AG20443 (cell line): ENCODE results near the gene LRRC75A.
A peak's percentile ranks its signal among the peaks of the same experiment; 100 is the strongest.
"Not testable (repeated sequence)": the region's sequence is repeated elsewhere in the genome, so short reads cannot be mapped to it uniquely, and the experiment has no call there.

Experiments used
- DNase-seq: peaks from one replicate; pipeline ENCODE4 v3.0.0; 2012; ENCODE audit warnings: low spot score, mixed read lengths

LRRC75A gene

DNA sequence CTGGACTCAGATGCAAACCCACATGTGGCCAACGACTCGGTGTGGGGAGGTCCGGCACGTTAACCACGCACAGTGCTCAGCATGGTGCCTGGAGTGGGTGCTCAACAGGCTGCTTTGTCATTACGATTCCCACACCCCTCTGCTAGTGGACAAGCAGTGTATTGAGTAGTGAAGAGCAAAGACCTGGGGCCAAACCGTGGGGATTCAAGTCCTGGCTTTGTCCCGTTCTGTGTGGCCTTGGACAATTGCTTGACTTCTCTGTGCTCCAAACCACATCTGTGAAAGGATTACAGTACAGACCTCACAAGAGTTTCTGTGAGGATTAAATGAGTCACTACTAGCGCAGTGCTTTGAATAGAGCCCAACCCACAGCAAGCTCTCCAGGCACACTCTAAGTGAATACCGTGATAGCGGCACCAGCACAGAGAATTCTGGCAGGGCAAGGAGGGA, 42.8 kb downstream of the LRRC75A start:
- peak; percentile 71 for DNase-seq

DNA sequence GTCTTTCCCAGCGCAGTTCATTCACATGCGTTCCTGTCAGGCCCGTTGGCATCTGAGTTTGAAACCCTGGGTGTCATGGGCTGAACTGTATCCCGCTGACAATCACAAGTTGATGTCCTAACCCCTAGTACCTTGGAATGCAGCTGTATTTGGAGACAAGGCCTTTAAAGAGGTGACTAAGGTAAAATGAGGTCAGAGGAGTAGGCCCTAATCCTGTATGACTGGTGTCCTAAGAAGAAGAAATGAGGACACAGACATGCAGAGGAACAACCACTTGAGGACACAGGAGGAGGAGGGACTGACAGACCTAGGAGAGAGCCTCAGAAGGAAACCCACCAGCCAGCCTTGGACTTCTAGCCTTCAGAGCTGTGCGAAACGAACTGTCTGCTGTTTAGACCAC, 43.5 kb downstream of the LRRC75A start:
- no peak for DNase-seq

DNA sequence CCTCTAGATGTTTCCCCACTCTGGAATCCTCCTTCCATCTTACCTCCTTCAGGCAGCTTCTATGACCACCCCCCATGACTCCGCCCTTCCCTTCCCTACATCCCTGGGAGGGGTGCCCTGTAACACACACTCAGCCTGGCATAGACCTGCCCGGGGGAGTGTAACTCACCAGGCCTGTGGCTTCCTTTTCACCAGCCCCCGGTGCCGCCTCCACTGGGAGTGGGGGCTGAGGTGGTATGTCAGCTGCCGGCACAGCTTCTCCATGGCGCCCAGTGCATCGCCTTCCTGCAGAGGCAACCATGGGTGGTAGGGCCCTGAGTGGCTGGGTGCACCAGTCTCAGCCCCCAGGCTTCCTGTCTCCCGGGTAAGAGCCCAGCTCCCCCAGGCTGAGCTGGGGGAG, 44.3 kb downstream of the LRRC75A start:
- no peak for DNase-seq

DNA sequence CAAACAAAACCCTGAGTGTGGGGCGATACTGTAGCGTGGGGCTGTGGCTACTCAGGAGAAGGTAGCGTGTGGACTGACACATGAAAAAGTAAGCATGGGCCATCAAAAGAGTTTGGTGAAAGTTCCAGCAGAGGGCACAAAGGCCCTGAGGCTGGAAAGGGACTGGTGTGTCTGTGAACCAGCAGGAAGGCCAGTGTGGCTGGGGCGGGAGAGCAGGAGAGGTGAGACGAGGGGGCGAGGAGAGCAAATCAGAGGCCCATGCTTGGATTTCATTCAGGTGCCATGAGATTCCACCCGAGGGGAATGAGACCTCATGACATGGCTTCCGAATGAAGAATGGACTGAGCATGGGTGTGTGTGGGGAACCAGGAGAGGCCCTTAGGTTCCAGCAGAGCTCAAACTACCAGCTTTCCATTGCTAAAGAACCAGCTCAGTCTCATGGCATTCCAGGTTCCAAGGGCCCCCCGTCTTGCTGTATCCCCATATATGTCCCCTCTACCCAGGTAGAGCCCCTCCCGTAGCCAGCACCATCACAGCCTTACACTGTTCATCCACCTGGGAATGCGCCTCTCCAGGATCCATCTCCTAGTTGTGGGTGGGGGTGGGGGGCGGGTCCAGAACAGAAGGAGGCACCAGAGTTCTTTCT, 45.5 kb downstream of the LRRC75A start:
- DNase-seq = no peak

DNA sequence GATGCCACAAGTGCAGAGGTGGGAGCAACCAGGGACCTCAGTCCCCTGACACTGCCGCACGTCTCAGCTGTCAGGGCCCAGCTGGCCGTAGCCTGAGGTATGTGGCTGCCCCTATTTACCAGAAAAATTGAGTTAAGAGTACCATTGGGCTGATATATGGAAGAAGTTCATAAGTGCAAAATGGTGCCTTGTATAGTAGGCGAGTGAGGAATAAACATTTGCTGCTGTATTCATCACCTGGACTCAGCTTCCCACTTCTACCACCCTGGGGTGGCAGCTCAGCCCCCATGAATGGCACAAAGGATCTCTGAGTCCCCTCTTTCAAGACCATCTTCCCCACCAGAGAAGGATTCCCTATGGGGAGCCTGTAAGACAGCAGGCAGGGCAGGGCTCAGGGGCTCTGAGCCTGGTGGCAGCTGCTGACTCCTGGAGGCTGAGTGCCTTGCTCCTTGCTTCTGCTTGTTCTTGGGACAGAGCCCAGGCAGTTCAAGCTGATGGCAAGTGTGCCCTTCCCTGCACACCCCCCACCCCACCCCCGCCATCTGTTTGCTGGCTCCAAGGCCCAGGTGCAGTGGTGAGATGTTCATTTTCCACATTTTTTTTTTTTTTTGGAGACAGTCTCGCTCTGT, 47.6 kb downstream of the LRRC75A start:
- DNase-seq = no peak

DNA sequence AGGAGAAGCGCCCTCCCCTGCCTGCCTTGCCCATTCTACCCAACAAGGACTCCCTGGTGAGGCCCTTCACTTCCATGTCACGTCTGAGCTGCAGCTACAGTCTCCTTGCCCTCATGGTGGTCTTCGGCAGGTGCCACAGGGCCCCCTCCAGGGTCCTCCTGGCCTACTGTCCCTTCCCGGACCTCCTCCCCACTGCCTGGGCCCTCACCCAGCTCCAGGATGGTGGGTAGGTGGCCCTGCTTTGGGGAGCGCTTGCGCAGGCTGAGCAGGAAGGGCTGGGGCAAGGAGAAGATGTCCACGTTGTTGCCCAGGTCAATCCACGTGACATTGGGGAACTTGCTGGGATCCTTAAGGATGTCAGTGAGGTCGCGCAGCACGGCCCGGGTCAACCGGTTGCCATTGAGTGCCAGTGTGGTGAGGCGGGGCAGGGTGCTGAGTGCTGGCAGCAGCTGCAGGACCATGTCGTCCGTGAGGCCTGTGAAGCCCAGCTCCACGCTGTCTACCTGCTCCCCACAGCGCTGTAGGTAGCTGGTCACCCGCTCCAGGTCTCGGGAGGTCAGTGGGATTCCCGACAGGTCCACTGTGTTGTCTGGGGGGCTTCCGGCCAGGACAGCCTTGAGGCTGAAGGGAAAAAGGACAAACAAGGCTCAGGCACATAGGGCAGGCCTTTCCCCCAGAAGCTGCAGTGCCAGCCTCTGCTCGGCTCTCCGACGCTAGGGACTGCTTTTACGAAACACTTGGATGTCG, 48.3 kb downstream of the LRRC75A start:
- no peak for DNase-seq

DNA sequence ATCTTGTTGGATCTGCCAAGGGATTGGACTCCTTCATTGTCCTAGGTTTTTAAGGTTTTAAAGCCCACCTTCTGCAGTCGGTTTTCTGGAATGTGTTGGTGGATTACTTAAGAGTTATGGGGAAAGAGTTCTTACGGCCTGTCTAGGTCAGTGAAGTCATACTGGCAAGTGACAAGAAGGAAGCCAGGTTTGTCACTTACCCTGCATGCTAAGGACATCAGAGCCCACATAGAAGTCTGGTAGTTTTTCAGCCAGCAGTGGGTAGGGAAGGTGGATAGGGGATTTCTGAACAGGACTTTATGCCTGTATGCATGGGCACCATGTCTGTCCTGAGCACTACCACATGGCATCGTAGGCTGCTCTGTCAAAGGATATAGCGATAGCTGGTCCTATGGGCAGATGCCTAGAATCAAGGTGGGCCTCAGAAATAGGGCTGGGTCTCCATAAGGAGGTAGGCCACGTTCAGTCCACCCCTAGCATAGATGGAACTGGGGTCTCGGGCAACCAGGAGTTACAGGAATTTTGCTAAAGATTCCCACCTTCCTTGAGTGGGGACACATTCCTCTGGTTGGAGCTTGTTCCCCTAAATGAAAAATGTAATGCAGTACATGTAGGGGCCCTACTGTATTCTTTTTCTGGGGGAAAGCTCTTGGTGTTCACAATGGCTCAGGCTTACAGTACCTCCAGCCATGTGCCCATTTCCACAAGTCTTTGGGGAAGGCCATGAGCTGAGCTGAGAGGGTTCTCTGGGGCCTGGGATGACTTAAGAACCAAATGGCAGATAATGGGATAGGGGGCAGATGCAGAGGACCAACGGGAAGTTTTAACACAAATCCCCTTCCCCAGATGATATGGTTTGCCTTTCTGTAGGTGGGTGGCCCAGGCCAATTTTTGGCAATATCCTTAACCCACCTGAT, 49.1 kb downstream of the LRRC75A start:
- no peak for DNase-seq

DNA sequence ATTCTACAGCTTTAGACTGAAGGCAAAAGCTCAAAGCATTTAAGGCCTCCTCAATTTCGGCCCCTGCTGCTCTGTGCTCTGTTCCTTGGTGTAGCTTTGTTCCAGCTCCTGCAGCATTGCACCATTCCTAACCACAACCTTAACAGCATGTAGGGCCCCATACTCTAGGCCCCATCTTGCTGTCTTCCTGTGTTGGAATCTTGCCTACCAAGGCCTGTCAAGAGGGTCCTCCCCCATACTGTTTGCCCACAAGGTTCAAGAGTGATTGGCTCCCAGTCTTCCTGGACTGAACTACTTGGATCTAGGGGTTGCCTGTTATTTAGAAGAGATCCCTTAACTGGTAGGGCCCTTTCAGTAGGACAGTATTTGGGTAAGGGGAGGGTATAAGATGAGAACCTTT, 49.9 kb downstream of the LRRC75A start:
- no peak for DNase-seq

DNA sequence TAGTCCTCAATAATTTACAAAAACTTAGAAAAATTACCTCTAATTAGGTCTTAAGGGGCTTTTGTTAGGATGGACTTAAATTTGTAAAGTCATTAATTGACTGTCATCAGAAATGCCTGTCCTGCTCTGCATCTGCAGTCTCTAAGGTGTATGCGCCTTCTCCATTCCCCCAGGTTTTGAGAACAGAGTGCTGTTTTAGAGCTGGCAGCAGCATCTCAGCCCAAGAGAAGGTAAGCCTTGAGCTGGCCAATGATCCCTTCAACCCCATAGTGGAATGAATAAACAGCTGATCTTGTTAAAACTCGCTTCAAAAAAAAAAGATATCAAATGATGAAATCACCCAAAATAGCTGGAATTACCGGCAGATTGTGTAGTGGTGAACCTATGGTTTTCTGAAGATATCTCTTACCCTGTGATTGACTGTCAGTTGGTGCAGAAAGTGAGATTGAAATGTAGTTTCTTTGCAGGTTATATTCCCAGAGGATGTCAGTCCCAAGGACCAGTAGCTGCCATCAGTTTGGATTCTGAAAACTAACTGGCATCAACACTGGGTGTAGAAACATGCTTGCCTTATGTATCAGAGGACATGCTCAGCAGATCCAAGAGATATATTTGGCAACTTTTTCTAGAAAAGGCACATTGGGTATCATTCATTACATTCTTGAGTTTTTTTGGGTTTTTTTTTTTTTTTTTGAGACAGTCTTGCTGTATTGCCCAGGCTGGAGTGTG, 50.9 kb downstream of the LRRC75A start:
- DNase-seq = no peak

DNA sequence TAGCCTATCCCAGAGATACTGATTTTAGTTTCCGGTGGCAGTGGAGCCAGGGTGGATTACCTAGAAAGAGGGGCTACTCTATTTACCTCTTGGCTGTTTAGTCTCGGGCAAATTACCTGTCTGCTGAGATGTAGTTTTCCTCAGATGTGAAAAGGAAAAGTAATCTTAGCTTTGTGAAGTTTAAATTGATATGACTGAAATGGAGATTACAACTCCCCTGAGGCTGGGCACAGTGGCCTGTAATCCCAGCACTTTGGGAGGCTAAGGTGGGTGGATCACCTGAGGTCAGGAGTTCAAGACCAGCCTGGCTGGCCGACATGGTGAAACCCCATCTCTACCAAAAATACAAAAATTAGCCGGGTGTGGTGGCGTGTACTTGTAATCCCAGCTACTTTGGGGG, 51.6 kb downstream of the LRRC75A start:
- not testable (repeated sequence) for DNase-seq

DNA sequence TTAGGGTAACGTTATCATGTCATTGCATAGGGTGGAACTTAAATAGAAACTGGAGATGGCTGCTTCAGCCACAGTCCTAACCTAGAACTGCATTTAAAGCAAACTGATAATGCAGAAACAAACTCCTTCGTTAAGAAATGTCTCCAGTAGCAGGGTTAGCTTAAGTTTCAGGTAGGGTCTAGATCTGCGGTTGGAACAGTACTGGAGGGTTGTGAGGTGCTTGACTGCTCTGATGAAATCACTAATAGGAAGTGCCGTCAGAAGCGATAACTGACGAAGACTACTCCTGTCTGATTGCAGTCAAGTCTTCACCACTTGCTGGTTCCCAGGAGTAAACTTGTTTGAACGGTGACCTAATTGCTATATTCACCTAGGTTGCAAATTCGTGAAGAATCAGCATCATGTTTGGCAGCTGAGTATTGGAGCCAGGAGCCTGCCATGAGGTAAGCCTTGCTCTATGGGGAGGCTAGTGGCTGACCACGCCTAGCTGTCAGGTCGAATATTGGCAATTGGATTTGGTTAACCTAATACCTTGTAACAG, 52.1 kb downstream of the LRRC75A start:
- DNase-seq = no peak

DNA sequence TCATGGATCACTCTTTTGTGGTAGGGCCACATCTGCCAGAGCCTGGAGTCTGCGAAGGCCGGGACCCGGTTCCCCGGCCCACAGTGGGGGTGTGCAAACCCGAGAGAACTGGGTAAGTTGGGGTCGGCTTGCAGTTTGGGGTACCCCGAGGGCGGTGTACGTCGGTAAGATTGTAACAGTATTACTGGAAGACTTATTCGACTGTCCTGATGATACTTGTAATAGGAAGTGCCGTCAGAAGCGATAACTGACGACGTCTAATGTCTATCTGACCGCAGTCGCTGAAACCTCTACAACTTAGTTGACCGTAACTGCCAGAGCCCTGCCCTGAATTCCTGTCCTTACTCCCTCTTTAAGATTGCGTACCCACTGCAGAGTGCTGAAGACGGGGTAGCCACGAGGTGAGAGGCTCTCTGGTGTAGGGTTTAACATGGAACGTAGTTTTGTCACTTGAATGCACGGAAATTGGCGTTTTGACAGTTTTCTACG, 52.6 kb downstream of the LRRC75A start:
- DNase-seq = no peak

DNA sequence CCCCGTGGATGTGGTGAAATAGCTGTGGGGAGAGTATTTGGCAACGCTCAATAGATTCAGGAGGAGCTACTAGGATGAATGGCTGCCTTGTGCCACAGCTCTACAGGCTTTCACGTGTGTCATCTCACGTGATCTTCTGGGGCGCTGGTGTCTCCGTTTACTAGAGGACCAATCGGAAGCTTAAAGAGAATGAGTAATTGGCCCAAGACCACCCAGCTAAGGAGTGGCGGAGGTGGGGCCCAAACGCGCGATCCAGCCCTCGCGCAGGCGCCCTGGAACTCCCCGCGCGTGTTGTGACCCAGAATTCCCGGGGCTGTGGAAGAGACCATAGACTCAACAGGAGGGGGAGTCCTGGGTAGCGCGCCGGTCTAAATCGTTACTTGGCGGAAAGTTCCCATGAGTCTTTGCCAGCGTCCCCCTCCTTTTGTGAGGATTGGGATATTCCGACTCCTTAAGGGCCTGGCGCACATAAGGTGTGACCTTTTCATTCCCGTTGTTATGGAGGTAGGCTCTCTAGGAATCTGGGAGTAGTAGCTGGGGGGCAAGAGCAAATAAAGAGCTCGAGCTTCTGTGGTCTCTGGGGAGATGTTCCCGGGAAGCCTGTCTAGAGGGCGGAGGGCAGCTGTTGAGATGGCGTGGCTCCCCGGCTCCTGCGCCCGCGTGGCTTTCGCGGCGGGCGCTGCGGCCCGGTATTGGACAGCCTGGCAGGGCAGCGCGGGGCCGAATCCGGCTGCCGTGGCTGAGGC, 53.3 kb downstream of the LRRC75A start:
- DNase-seq = peak; percentile 100

DNA sequence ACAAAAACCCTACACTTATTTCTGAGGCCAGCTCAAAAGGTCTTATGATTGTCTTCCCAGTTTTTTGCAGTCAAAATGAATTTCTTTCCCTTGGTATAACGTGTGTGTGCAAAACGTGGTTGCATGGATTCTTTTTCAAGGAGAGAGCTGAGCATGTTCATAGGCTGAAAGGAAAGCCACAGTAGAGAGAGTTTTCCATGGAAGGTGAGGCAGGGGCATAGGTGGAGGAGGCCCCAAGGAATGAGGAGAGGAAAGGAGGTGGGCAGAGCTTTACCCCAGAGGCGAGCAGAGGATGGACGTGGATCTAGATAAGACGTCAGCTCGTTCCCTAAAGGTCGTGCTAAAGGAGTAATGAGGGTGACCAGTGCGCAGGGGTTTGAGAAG, 53.8 kb downstream of the LRRC75A start:
- DNase-seq = no peak

DNA sequence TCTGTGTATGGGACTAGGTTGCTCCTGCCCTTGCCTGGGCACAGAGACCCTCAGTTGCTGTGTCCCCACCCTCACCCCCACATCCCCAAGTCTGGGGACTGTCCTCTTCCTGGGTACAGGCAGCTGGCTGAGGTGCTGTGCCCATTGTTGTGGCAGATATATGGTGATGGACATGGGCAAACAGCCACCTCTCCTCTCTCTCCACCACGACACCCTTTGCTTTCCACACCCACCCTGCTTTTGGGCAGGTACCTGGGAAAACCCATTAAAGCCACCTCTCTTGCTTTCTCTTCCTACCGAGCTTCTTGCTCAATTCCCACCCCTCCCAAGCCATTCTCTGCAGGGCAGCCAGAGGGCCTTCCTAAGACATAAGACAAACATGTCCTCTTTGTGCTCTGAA, 54.9 kb downstream of the LRRC75A start:
- no peak for DNase-seq

DNA sequence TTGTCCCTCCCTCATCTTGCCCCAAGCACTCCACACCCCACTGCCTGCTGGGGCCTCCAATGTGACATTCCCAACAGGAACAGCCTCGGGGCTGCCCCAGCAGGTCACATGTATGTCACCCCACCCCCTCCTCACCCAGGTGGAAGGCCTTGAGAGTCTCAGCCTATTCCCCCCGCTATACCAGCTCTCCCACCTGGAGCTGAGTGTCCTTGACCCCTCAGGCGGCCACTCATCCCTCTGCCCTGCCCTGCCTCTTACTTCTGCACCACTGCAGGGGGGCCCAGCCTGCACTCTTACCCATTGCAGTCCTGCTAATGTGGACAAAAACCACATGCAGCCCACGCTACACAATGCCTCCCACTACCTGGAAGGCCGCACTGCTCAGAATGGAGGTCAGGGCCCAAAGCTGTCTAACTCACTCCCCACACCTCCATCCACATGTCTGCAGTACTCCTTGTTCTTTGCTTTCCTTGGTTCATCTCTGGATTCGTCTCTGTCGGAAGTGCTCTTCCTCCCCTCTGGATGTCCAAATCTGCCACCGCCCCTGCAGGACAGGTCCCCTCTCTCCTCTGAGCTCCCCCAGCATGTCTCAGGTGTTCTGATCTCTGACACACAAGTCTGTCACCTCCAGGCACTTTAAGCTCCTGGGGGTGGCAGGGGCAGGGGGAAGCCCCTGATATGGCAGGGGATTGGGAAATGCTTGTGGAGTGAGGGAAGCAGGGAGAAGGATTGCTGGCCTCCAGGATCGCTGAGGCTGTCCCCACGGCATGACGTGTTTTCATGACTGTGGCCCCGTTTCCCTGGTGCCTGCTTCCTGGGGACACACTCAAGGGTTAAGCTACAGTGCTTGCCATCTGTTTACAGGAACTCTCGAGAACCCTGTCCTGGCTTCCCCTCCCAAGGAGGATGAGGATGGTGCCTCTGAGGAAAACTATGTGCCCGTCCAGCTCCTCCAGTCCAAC, 55.8 kb downstream of the LRRC75A start:
- no peak for DNase-seq

DNA sequence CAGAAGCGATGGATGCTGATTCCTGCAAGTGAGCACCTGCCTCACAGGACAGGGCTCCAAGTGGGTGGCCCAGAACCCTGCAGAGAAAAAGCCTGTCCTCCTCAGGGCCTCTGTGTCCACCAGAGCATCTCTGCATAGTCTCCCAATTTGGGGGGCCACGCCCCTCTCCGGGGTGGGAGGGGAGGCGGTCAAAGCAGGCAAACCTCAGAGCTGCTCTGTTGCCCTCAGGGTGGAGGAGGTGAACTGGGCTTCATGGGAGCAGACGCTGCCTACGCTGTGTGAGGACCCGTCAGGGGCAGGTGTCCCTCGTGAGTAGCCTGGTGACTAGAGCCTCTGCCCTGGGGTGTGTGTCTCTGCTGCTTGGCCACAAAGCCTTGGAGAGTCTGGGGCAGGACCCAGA, 57.3 kb downstream of the LRRC75A start:
- DNase-seq = no peak

DNA sequence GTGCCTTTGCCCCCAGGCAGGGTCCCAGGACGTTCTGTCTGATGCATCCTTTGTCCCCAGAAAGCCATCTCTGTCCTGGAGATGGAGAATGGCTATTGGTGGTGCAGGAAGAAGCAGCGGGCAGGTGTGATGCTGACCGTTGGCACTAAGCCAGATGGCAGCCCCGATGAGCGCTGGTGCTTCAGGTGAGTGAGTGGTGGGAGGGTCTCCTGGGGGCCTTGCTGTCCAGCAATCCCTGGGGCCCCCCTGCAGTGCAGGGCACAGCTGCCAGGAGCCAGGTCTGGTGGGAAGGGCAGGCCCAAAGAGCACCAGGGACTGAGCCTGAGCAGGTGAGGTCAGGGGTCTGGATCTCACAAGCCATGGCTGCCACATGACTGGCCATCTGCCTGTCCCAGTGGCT, 58.5 kb downstream of the LRRC75A start:
- no peak for DNase-seq

DNA sequence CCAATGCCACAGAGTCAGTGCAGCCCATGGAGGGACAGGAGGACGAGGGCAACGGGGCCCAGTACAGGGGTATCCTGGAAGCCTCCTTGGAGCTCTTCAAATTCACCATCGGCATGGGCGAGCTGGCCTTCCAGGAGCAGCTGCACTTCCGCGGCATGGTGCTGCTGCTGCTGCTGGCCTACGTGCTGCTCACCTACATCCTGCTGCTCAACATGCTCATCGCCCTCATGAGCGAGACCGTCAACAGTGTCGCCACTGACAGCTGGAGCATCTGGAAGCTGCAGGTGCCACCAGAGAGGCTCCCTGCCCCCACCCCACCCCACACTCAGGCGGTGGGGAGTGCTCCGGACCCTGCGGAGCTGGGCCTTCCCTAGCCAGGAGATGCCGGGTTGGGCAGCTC, 60.0 kb downstream of the LRRC75A start:
- DNase-seq = no peak
